ENCODE data around the gene CEPT1.
"Not testable (repeated sequence)": the region's sequence is repeated elsewhere in the genome, so short reads cannot be mapped to it uniquely, and the experiment has no call there.

Gene CEPT1

GRCh38 chr1:111212634-111213335 lies 72.8 kb downstream of the CEPT1 start:
- DNase-seq (ENCODE audit: low read depth), result no peak

- no peak for DNase-seq (ENCODE audit: low read depth)
These were observed 73.4 kb downstream of the CEPT1 start for GRCh38 chr1:111213412-111213811.

GRCh38 chr1:111214074-111214801 lies 74.2 kb downstream of the CEPT1 start:
- no peak for DNase-seq (ENCODE audit: low read depth)

GRCh38 chr1:111214884-111215283 lies 74.9 kb downstream of the CEPT1 start:
- DNase-seq (ENCODE audit: low read depth), result no peak

GRCh38 chr1:111215285-111215684 lies 75.3 kb downstream of the CEPT1 start:
- DNase-seq (ENCODE audit: low read depth), result not testable (repeated sequence)

- DNase-seq (ENCODE audit: low read depth), result no peak
These were observed 76.7 kb downstream of the CEPT1 start for GRCh38 chr1:111216751-111217150.

GRCh38 chr1:111217183-111217910 lies 77.3 kb downstream of the CEPT1 start:
- DNase-seq (ENCODE audit: low read depth), result no peak

- no peak for DNase-seq (ENCODE audit: low read depth)
These were observed 78.9 kb downstream of the CEPT1 start for GRCh38 chr1:111218701-111219556.

GRCh38 chr1:111219557-111220286 lies 79.7 kb downstream of the CEPT1 start:
- DNase-seq (ENCODE audit: low read depth), result no peak

GRCh38 chr1:111220302-111220890 lies 80.4 kb downstream of the CEPT1 start:
- DNase-seq (ENCODE audit: low read depth), result no peak

GRCh38 chr1:111221276-111221632 lies 81.2 kb downstream of the CEPT1 start:
- DNase-seq (ENCODE audit: low read depth), result no peak

GRCh38 chr1:111221633-111222291 lies 81.7 kb downstream of the CEPT1 start:
- no peak for DNase-seq (ENCODE audit: low read depth)

GRCh38 chr1:111222308-111223125 lies 82.5 kb downstream of the CEPT1 start:
- DNase-seq (ENCODE audit: low read depth), result peak; percentile 72

- no peak for DNase-seq (ENCODE audit: low read depth)
These were observed 83.2 kb downstream of the CEPT1 start for GRCh38 chr1:111223126-111223685.

GRCh38 chr1:111225091-111225490 lies 85.1 kb downstream of the CEPT1 start:
- DNase-seq (ENCODE audit: low read depth), result no peak

GRCh38 chr1:111225717-111226400 lies 85.8 kb downstream of the CEPT1 start:
- no peak for DNase-seq (ENCODE audit: low read depth)

GRCh38 chr1:111227434-111227833 lies 87.4 kb downstream of the CEPT1 start, which contains the start of gene CHI3L2:
Gene CHI3L2 (plus strand): TSS chr1:111227713. CDS start chr1:111227730, 17 bp downstream.
- DNase-seq (ENCODE audit: low read depth), result no peak

Measured in activated T-helper 9 cell treated with anti-CD3 and anti-CD28 coated beads, Interleukin-2, amount 50 U/mL, for 16 hours (primary cell).